HFF-Myc (cell line): ENCODE results near the gene GALR2.
"Not testable (repeated sequence)": the region's sequence is repeated elsewhere in the genome, so short reads cannot be mapped to it uniquely, and the experiment has no call there.

Experiments used
- DNase-seq: peaks from one replicate; pipeline ENCODE4 v3.0.0-alpha.2; 2011; ENCODE audit warnings: low read depth; ENCODE audit errors: extremely low read depth
- H3K4me3 ChIP-seq: replicated peaks from 2 replicates; pipeline ENCODE4 v1.5.1; 2011; ENCODE audit warnings: low read depth, mild to moderate bottlenecking, control low read depth, low read length
- CTCF ChIP-seq: IDR thresholded peaks from 2 replicates; pipeline ENCODE4 v1.5.1; 2012; ENCODE audit warnings: mild to moderate bottlenecking, low read depth, low read length, control low read depth; ENCODE audit errors: missing control alignments

Gene GALR2

GRCh38 chr17:76033139-76033538, 41.4 kb upstream of the GALR2 start:
- no peak overlapping the region for H3K4me3 ChIP-seq
- DNase-seq: no peak
- TF ChIP-seq CTCF: no peak

GRCh38 chr17:76034428-76035350, 39.9 kb upstream of the GALR2 start:
- no peak for DNase-seq
- TF ChIP-seq CTCF: no peak
- H3K4me3 ChIP-seq: no peak overlapping the region

- DNase-seq: no peak
- TF ChIP-seq CTCF: no peak
- H3K4me3 ChIP-seq: no peak overlapping the region
Observed at GRCh38 chr17:76036497-76037261, 37.9 kb upstream of the GALR2 start.

GRCh38 chr17:76038050-76038449, 36.5 kb upstream of the GALR2 start:
- no peak for DNase-seq
- TF ChIP-seq CTCF: no peak
- H3K4me3 ChIP-seq: no peak overlapping the region

- DNase-seq: no peak
- H3K4me3 ChIP-seq: no peak overlapping the region
- no peak for TF ChIP-seq CTCF
Observed at GRCh38 chr17:76039121-76039520, 35.5 kb upstream of the GALR2 start.

GRCh38 chr17:76040376-76040775, 34.2 kb upstream of the GALR2 start:
- DNase-seq: no peak
- no peak overlapping the region for H3K4me3 ChIP-seq
- no peak for TF ChIP-seq CTCF

GRCh38 chr17:76042868-76043267, 31.7 kb upstream of the GALR2 start:
- H3K4me3 ChIP-seq, DNase-seq: not testable (repeated sequence)

GRCh38 chr17:76044475-76045007, 30.0 kb upstream of the GALR2 start:
- not testable (repeated sequence) for H3K4me3 ChIP-seq, DNase-seq
